Activated CD4-positive, CD25-positive, alpha-beta regulatory T cell (primary cell): ENCODE data around the gene PER2.

Experiments used
- DNase-seq, 4 experiments: peaks; one replicate each; lab custom pipeline; 2025; lab: John Stamatoyannopoulos, UW

PER2 gene

GRCh38 chr2:238308177-238308576, 19.8 kb upstream of the PER2 start:
- no peak for DNase-seq

DNA sequence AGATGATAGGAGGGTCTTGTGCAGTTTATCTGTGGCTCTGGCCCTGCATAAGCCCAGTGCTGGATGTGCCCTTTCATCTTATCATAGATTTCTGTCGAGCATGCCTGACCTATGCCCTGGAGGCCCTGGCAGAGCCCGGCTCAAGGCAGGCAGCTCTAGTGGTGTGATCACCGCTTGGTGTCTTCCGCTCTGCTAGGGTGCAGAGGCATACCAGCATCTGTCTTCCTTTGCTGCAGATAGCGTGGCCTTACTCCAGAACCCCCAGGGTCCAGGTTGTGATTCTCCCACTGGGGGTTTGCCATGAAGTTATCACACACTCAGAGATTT, 18.2 kb upstream of the PER2 start:
- no peak for DNase-seq

DNA sequence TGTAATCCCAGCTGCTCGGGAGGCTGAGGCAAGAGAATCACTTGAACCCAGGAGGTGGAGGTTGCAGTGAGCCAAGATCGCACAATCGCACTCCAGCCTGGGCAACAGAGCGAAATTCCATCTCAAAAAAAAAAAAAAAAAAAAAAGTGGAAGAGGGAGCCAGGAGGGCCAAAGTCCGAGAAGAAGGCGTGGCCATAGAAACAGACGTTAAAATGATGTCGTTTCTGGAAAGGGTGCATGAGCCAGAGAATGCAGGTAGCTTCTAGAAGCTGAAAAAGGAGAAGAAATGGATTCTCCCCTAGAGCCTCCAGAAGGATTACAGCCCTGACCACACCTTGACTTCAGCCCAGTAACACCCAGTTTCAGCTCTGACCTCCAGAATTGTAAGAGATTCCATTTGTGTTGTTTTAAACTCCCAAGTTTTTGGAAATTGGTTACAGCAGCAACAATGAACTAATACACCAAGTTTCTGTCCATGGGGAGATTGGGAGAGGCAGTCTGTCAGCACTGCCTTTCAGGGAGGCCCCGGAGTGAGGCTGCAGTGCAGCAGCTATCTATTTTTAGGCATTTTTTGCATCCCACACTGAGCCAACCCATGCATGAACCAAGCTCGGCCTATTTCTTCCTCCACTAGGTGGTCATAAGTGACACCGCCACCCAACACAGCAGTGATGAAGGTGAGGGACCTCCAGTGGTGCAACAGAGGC, 17.7 kb upstream of the PER2 start:
- no peak for DNase-seq

DNA sequence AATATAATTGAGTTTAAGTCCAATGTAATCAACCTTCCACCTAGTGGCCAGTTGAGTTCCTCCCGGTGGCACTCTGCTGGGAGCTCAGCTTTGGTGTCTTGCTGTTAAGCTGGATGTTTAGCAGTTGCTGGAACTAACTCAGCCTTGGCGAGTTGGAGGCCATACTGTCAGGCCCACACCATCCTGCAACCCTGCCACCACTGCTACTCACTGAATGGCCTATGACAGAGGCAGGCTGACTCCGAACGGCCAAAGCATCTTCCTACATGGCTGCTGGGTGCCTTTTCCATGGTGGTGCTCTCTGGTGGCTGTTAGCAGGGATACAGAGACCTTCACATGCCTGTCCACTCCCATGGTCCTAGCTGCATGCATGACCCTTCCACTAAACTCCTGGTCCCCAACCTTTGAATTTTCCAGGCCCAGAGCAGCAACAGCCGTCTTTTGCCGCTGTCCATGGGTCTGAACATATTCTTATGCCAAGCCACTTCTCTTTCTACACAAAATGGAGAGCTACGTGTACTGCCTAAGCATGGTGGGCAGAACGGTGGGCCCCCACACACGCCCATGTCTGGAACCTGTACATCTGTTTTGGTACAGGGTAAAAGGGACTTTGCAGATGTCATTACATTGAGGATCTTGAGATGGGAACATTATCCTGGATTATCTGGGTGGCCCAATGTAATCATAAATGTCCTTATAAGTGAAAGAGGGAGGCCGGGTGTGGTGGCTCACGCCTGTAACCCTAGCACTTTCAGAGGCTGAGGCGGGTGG, 16.9 kb upstream of the PER2 start:
- no peak for DNase-seq

- no peak for DNase-seq
Observed at GRCh38 chr2:238304116-238304515, 15.7 kb upstream of the PER2 start.

DNA sequence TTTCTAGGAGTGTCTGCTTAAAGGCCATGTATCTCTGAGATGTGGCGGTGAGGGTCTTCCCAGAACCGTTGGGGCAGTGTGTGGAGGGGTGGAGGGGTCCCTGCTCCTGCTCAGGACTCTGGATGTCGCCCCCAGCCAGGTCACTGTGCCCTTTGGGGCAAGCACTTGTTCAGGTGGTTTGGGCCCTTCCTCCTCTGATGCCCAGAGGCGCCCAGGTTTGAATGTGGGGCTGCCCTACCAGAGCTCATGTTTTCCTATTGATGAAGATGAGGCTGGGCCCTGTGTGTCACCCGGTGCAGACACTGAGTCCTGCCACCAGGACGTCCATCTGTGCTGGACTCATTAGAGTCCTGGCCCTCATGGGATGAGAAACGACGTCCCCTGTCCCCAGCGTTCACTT, 14.3 kb upstream of the PER2 start:
- no peak for DNase-seq

DNA sequence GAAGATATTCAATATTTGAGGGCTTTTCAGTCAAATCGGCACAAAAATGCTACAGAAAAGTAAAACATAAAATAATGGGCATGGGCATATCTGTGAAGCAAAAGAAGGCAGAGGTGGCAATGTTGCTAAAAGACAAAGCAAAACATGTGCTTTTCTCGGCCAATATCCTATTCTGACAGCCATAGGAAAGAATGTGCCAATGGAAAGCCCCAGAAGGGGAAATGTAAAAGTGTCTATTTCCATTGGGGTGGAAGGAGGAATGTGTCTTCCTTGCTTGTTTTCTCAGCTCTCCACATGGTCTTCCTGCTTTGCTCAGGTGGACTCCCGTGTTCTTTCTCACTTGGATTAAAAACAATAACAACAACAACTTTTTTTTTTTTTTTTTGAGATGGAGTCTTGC, 13.7 kb upstream of the PER2 start:
- DNase-seq = no peak

DNA sequence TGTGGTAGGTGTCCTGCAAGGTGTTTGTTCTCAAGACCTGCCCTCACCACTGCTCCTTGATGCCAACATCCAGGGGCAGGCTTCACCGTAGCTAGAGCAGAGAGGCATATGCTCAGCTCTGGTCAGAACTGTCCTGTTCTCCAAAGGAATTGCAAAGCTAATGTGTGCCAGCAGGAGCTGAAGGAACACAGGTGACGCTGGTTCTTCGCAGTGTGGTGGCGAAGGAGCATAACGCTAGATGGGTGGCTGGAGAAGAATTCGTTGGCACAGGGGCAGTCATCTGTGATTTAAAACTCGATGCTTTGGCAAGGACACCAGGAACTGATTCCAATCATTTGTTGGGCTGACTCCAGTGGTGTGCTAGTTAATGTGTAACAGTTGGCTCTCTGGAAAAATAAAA, 11.4 kb upstream of the PER2 start:
- no peak for DNase-seq

DNA sequence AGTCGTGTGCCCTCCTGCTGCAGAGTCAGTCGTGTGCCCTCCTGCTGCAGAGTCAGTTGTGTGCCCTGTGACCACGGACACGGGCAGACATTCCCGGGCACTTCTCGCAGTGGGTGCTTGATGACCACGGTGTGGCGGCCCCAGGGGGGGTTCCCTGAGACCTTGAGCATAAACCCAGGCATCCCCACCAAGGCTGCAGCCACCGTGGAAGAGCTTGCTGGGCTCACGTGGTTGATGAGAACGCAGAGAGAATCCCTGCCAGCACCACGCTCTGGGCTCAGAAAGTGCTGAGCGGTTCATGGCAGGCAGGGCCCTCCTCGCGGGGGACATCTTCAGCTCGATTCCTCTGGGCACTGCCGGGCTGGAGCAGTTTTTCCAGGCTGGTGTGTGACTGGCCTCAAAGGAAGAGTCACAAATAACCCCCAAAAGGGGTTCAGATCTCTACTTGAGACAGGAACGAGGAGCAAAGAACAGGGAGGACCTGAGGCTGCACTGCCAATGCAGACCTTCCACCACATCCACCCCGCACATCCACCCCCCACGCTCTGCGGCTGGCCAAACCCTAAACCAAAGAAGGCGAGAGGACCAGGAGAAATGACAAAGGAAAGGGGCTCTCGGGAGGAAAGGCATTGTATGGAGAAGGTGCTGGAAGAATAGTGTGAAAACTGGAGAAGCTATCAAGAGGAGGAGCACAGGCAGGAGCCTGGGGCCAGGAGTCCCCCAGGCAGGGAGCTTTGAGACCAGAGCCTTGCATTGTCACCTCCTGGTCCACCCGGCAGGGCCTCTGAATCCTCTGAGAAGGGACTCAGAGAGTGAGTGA, 8.4 kb upstream of the PER2 start:
- no peak for DNase-seq

- no peak for DNase-seq
Observed at GRCh38 chr2:238295144-238296112, 7.0 kb upstream of the PER2 start.

DNA sequence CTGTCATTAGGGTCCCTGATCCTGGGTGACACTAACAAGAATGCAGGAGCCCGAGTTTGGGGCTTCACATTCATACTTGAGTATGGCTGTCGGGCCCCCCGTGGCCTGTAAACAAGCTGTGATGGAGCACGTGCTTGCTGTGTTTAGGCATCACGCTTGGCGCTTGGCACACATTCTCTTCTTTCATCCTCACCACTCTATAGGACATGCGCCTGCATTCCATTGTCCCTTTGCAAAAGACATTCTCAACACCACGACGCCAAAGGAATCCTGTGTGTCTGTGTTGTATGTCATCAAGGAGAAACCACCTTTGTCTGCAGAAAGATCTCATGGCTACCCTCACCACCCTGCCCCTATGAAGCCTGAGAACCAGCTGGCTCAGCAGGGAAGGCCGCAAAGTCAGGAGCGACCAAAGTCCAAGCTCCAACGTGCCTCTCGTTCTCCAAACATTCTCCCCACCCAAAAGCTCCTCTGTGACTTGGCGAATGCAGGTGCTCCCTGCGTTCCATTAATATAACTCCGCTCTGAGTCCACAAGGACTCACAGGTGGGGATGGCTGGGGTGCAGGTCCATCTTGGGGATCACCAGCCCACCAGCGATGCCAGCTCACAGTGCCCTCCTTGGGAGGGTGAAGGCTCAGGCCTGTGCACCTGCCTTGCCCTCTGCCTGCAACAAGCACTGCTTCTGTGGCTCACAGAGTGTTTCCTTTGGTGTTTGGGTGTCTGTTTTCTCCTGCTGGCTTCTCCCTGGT, 6.2 kb upstream of the PER2 start:
- no peak for DNase-seq

GRCh38 chr2:238294046-238294392, 5.6 kb upstream of the PER2 start:
- no peak for DNase-seq

- no peak for DNase-seq
Observed at GRCh38 chr2:238291550-238292281, 3.3 kb upstream of the PER2 start.

- DNase-seq = no peak
Observed at GRCh38 chr2:238290715-238291549, 2.5 kb upstream of the PER2 start.

DNA sequence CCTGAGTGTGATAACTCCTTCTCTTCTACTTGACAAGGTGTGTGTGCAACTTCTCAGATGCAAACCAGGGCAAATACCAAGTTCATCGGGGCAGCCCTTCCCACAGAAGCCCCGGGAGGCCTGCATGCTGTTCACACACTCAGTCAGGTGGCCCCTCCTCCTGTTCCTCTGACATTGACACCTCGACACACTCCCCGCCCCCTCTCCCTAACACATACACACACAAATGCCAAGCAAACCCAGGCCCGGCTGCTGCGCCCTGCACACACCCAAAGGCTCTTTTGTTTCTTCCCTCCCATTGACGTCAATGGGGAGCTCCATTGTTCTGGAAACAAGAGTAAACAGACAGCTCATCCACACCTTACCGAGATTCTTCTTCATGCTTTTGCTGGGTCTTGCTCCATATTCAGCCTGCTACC, 1.7 kb upstream of the PER2 start:
- DNase-seq = no peak

GRCh38 chr2:238289574-238289973, 1.2 kb upstream of the PER2 start:
- DNase-seq = no peak

DNA sequence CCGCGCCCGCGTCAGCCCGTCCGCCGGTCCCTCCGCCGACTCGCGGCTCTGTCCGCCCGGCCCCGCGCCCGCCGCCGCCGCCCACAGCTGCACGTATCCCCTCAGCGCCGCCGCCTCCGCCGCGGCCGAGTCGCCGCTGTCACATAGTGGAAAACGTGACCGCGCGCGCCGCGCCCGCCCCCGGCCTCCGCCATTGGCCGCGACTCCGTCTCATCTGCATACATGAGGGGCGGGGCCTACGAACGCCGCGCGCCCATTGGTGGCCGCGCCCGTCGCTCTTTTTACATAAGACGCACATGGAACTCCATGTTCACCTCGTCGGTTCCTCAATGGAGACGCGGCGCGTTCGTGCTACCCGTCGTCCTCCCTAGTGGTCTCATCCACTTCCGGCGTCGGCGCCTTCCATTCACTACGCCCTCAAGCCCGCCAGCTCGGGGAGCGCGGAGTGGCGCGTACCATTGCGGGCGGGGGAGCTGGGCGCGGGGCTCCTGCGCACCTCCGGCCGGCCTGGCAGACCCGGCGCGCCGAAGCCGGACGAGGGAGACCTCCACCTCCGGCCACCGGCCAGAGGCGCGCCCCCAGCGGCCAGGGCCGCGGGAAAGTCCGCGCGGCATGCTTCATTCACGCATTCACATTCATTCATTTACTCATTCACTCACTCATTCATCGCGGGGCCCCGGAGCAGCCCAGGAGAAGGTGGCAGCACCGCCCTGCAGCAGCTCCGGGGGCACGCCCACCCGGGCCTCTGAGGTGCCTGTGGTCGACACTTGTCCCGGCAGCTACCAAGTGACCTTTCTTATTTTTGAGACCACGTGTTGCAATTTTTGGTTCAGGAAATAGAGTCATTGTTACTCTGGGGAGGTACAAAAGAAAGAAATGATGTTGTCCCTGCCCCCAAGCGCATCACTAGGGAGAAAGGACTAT, 502 bp upstream of the PER2 start:
- peak; percentile 91 to 95 (median 95) for DNase-seq

DNA sequence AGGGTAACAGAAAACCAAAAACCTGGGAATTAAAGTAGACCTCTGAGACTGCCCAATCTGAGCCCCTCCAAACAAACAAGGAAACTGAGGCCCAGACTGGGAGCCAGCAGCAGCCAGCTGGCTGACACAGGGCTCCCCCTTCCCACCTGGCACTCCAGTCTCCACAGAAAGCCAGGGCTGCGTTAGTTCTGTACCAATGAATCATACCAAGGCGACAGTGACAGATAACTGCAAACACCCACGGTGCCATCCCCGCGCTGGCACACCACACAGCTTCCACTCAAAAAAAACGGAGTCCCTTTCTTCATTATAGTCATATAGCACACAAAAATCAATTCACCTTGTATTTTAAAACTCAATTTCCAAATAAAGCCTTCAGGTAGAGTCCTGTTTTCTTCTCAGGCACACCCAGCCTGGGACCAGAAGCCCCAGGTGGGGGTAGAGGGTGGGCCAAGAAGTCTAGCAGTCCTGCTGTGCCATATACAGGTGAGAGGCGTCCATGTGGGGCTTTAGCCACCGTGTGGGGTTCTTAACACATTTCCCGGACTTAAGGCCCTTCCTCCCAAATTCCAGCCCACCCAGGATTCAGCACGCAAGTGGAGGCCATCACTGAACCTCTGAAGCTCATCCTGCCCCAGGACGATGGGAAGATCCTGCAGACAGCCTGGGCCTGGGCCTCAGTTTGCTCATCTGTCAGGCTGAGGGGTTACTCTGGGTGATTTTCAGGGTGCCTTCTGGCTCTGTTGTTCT, 1.2 kb downstream of the PER2 start:
- no peak for DNase-seq
